ENCODE results near the gene BMS1.
"Not testable (repeated sequence)": the region's sequence is repeated elsewhere in the genome, so short reads cannot be mapped to it uniquely, and the experiment has no call there.

DNA sequence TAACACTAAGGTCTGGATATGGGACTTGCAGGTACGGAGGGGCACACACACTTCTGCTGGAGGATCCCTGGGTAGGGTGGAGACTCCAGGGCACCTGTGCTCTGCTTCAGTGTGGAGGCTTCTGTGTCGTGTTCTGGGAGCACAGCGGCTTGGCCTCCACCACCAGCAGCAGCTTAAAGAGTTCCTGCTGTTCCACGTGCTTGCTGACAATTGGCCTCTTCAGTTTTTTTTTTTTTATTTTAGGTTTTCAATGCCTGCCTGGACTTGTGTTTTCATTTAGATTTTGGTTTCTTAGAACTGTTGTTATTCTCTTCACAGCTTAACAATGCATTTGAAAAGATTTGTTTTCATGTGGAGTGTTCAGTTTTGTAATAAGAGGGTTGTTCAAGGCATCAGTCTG lies 45.8 kb downstream of the BMS1 start:
- TF ChIP-seq HDGF (IDR thresholded peaks at IDR 0.05; ENCODE audit: borderline replicate concordance); FOXA1 (IDR thresholded peaks at IDR 0.05); LEF1 (IDR thresholded peaks at IDR 0.05; ENCODE audit: borderline replicate concordance); L3MBTL2 (conservative IDR thresholded peaks at IDR 0.05); ELF4 (IDR thresholded peaks at IDR 0.05); SUZ12 (IDR thresholded peaks at IDR 0.05): not testable (repeated sequence)

Measured in HEK293T (cell line).